ENCODE measurements around the gene OR6C65. TPM values are rescaled to one million over a fixed set of nuclear protein-coding genes. Genes with fewer than 3 reads are reported as not detected.
"Not testable (repeated sequence)": the region's sequence is repeated elsewhere in the genome, so short reads cannot be mapped to it uniquely, and the experiment has no call there.

Gene OR6C65
- total RNA-seq, 4 donors from 2014 or later: not detected

DNA sequence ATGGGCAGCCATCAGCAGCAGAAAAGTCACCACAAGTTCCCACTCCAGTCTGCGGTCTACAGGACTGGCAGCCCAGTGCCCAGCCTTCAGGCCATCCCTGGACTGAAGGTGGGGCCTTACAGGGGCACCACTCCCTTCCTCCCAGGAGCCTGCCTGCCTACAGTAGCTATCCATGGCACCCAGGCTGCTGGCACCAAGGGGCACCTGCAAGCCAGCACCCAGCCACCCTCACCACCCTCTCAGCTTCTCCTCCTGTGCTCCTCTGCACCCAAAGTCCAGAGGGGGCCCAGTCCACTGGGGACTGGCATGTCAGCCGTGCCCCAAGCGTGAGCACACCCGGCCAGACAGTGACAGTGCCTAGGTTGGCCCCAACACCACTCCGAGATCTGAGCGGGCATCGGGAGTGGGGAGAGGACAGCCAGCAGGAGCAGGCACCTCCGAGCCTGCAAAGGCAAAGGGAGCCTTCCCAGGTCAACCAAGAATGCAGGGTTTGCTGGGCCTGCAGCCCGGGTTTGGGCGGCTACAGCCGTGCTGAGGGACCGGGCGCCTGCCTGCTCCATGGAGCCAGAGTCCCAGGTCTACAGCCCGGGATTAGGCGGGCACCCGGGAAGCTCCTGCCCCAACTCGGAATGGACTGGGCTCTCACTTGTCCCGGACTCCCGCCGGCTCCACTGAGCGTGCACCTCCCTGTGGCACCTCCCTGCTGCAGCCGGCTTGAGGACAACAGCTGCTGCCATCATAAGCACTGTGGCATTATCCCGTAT is 8.1 kb upstream of the OR6C65 start:
- intact Hi-C loops (cut with DNase I; ENCODE audit: low total_unique reads): no loop called here
- no peaks in the 10 kb centered on the region for H3K27me3 ChIP-seq
- H3K9me3 ChIP-seq: no peaks in the 10 kb centered on the region
- H3K4me3 ChIP-seq: no peak overlapping the region
- no peaks in the 10 kb centered on the region for H3K36me3 ChIP-seq
- DNase-seq: no peak
- H3K27ac ChIP-seq: no peak overlapping the region
- TF ChIP-seq, protein P1, sequence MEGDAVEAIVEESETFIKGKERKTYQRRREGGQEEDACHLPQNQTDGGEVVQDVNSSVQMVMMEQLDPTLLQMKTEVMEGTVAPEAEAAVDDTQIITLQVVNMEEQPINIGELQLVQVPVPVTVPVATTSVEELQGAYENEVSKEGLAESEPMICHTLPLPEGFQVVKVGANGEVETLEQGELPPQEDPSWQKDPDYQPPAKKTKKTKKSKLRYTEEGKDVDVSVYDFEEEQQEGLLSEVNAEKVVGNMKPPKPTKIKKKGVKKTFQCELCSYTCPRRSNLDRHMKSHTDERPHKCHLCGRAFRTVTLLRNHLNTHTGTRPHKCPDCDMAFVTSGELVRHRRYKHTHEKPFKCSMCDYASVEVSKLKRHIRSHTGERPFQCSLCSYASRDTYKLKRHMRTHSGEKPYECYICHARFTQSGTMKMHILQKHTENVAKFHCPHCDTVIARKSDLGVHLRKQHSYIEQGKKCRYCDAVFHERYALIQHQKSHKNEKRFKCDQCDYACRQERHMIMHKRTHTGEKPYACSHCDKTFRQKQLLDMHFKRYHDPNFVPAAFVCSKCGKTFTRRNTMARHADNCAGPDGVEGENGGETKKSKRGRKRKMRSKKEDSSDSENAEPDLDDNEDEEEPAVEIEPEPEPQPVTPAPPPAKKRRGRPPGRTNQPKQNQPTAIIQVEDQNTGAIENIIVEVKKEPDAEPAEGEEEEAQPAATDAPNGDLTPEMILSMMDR (IDR thresholded peaks at IDR 0.05): no peak
- no peak for TF ChIP-seq POLR2A (IDR thresholded peaks at IDR 0.05)
- H3K4me1 ChIP-seq: no peaks in the 10 kb centered on the region

DNA sequence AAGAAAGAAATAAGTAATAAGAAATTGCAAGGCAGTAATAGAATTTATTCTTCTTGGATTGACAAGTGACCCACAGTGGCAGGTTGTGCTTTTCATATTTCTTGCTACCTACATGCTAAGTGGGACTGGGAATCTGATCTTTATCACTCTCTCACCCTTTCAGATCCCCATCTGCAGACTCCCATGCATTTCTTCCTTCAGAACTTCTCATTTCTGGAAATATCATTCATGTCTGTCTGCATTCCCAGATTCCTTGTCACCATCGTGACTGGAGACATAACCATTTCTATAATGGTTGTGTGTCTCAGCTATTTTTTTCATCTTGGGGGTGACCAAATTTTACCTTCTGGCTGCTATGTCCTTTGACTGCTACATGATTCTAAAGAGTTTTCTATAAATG is 4.0 kb upstream of the OR6C65 start:
- intact Hi-C loops (cut with DNase I; ENCODE audit: low total_unique reads): no loop called here
- DNase-seq: no peak
- Histone ChIP-seq H3K4me1 (no peaks in the 10 kb centered on the region), H3K36me3 (no peaks in the 10 kb centered on the region), H3K27ac (no peak overlapping the region), H3K9me3 (no peaks in the 10 kb centered on the region), H3K27me3 (no peaks in the 10 kb centered on the region), H3K4me3 (no peak overlapping the region)
- TF ChIP-seq POLR2A (IDR thresholded peaks at IDR 0.05): no peak
- TF ChIP-seq, protein P1 (IDR thresholded peaks at IDR 0.05): no peak

DNA sequence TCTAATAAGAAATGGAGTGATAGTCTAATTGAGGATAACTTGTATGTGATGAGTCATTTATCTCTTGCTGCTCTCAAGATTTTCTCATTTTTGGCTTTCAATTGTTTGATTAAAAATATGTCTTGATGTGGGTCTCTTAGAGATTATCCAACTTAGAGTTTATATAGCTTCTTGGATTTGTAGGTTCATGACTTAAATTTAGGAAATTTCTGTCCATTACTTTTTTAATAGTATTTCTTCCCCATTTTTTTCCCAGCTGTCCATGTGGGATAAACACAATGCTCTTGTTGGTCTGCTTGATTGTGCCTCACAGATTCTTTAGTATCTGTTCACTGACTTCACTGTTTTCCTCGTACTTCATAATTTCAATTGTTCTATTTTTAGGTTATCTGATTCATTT is 7.5 kb downstream of the OR6C65 start:
- Histone ChIP-seq H3K27me3 (no peaks in the 10 kb centered on the region), H3K4me3 (no peak overlapping the region), H3K9me3 (no peaks in the 10 kb centered on the region), H3K27ac (no peak overlapping the region), H3K36me3 (no peaks in the 10 kb centered on the region), H3K4me1 (no peaks in the 10 kb centered on the region)
- no peak for TF ChIP-seq POLR2A (IDR thresholded peaks at IDR 0.05)
- TF ChIP-seq, protein P1 (IDR thresholded peaks at IDR 0.05): no peak
- DNase-seq: no peak
- intact Hi-C loops (cut with DNase I; ENCODE audit: low total_unique reads): no loop called here

DNA sequence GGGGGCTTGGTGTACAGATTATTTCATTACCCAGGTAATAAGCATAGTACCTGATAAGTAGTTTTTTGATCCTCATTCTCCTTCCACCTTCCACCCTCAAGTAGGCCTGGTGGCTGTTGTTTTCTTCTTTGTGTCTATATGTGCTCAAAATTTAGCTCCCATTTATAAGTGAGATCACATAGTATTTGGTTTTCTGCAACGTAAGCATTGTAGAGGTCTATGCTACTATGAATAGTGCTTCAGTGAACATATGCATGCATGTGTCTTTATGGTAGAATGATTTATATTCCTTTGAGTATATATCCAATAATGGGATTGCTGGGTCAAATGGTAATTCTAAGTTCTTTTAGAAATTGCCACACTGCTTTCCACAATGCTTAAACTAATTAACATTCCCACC is 8.8 kb downstream of the OR6C65 start:
- H3K27me3 ChIP-seq; H3K4me3 ChIP-seq; H3K4me1 ChIP-seq; H3K36me3 ChIP-seq; intact Hi-C loops (cut with DNase I; ENCODE audit: low total_unique reads); DNase-seq; H3K27ac ChIP-seq; H3K9me3 ChIP-seq: not testable (repeated sequence)

DNA sequence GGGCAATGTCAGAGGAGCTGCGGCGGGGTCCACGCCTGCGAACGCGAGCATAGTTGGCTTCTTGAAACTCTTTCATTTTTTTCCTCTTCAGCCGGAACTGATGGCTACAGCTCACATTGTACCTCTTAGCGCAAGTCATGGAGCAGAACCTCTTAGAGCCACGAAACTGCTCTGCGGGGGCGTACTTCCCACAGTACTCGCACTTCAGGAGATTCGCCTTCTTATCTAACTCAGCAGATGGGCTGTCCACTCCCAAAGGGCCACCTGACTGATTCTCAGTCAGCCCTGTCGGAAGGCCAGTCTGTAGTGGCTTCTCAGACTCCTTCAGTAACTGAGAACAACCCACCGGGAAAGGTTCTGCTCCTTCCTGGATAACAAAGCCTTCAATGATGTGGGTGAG is 11.8 kb downstream of the OR6C65 start:
- H3K27ac ChIP-seq; H3K4me1 ChIP-seq; DNase-seq; intact Hi-C loops (cut with DNase I; ENCODE audit: low total_unique reads); H3K4me3 ChIP-seq; H3K9me3 ChIP-seq; H3K36me3 ChIP-seq; H3K27me3 ChIP-seq: not testable (repeated sequence)

DNA sequence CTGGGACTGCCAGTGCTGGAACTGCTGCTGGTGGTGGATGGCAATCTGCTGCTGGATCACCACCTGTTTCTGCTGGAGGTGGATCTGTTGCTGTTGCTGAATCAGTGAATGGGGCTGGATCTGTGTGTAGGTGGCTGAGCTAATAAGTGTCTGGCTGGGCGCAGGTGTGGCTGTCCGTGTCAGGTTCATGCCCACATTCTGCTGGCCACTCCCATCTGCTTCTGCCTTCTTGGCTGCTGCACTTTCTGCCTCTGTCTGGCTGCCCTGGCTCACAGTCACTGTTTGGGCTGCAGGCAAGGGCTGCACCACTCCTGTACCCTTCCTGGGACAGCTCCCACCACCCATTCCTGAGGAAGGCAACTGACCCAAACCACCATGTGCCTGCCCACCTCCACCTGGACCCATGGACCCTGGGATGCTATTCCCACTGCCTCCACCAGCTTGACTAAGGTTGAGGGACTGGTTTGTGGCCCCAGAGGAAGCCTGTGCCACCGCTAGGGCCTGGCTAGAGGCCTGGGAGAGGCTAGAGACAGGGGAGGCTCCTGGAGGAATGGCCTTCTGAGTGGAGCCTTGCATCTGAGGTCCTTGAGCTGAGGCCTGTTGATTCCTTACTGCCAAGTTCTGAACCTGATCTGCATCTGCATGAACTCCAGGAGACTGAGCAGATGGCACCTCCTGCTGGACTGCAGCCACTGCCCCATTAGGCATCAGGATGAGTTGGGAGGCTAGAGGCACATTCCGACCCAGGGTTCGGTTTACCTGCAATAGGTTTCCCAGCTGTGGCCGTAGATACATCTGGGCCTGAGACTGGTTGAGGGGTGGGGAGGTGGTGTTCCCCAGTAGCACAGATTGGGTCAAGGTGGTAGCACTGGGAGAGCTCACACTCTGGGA is 13.4 kb downstream of the OR6C65 start:
- intact Hi-C loops (cut with DNase I; ENCODE audit: low total_unique reads); H3K4me1 ChIP-seq; H3K4me3 ChIP-seq; H3K27me3 ChIP-seq; H3K9me3 ChIP-seq; DNase-seq; H3K27ac ChIP-seq; H3K36me3 ChIP-seq: not testable (repeated sequence)

DNA sequence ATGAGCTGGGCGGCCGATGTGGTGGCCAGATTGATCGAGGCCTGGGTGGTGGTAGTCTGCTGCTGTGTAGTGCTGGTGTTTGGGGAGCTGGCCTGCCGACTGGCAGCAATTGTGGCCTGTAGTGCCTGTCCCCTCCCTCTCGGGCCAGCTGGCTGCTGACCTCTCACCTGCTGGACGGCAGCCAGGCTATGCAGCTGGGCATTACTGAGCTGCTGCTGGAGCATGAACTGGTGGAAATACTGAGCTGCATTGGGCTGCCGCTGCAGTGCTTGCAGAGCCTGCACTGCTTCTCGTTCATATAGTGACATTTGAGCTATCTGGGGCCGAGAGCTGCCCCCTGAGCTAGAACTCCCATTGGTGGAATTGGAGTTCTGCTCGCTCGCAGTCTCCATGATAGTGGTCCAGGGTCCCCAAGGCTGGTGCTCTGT is 14.1 kb downstream of the OR6C65 start:
- H3K36me3 ChIP-seq; H3K27me3 ChIP-seq; H3K4me3 ChIP-seq; H3K9me3 ChIP-seq; intact Hi-C loops (cut with DNase I; ENCODE audit: low total_unique reads); DNase-seq; H3K4me1 ChIP-seq; H3K27ac ChIP-seq: not testable (repeated sequence)

DNA sequence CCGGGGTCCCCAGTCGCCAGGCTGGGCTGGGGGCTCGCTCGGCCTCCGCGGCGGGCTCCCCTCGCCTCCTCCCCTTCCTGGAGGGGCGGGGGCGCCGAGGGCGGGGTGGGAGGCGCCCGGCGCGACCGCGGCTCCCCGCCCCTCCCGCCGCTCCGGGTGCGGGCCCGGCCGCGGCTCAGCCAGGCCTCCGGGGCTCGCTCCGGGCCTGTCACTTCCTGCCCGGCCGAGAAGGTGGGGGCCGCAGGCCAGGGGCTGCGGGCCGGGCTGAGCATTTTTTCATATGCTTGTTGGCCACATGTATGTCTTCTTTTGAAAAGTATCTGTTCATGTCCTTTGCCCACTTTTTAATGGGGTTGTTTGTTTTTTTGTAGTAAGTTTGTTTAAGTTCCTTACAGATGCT is 14.6 kb downstream of the OR6C65 start:
- intact Hi-C loops (cut with DNase I; ENCODE audit: low total_unique reads); DNase-seq: not testable (repeated sequence)

More for the DNA sequence above, 14.6 kb downstream of the OR6C65 start:
- not testable (repeated sequence) for H3K27ac ChIP-seq, H3K4me1 ChIP-seq, H3K27me3 ChIP-seq, H3K4me3 ChIP-seq, H3K9me3 ChIP-seq, H3K36me3 ChIP-seq

Data from uterus (tissue), 4 donors.